Lower leg skin (tissue), 4 donors: ENCODE measurements around the gene FRAS1. TPM values are rescaled to one million over a fixed set of nuclear protein-coding genes. Genes with fewer than 3 reads are reported as not detected.

Experiments used
- DNase-seq, 2 donors: peaks; one replicate each; pipeline ENCODE4 v3.0.0-alpha.2; 2019; ENCODE audit warnings: low spot score in 2 of 2
- H3K4me3 ChIP-seq: fragments of 200-600 bp; sonication (generic); 2 replicates; pipeline ENCODE4 v1.5.1; 2017; ENCODE audit warnings: mild to moderate bottlenecking, low read depth; ENCODE audit not compliant: poor library complexity, severe bottlenecking
- POLR2A ChIP-seq, 2 donors: fragments of 450-650 bp; IDR thresholded peaks; one replicate each; pipeline ENCODE4 v1.6.1; 2016 to 2017; ENCODE audit warnings: antibody characterized with exemption in 2 of 2, mild to moderate bottlenecking in 1 of 2, moderate library complexity in 1 of 2
- WGBS, 2 donors: methylation state at CpG; one replicate each; pipeline ENCODE4 v1.1.5; 2018; 5-methylcytosine and 5-hydroxymethylcytosine counted together
- intact Hi-C: fragments of 100-400 bp; cut with DNase I; formaldehyde crosslinking; loops from one replicate; pipeline ENCODE4 v1.15.0; 2023; ENCODE audit warnings: low total_unique reads
- total RNA-seq, 4 donors: library from RNA; depleted of rRNA; stranded (reverse); fragments of >200 nt; gene quantifications; one replicate each; pipeline ENCODE4 v1.1.0, GENCODE V29; 2016
- TF ChIP-seq, protein P1 (sequence below), 3 donors: fragments of 450-650 bp; IDR thresholded peaks; one replicate each; pipeline ENCODE4 v1.5.1; 2016; ENCODE audit warnings: antibody characterized with exemption in 3 of 3, mild to moderate bottlenecking in 3 of 3, moderate library complexity in 2 of 3

The FRAS1 gene
- total RNA-seq, 4 donors from 2014 or later = 0.83 to 5.3 (median 3.0) TPM

DNA sequence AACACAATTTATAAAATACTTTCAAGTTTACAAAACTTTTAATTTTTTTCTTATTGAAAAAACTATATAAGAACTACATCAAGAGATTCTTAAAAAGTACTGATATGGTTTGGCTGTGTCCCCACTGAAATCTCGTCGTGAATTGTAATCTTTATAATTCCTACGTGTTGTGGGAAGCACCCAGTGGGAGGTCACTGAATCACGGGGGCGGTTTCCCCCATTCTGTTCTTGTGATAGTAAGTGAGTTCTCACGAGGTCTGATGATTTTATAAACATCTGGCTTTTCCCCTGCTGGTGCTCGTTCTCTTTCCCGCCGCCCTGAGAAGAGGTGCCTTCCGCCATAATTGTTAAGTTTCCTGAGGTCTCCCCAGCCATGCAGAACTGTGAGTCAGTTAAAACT is 88.5 kb downstream of the FRAS1 start:
- DNase-seq = no peak
- H3K4me3 ChIP-seq = no peak overlapping the region
- TF ChIP-seq, protein P1, sequence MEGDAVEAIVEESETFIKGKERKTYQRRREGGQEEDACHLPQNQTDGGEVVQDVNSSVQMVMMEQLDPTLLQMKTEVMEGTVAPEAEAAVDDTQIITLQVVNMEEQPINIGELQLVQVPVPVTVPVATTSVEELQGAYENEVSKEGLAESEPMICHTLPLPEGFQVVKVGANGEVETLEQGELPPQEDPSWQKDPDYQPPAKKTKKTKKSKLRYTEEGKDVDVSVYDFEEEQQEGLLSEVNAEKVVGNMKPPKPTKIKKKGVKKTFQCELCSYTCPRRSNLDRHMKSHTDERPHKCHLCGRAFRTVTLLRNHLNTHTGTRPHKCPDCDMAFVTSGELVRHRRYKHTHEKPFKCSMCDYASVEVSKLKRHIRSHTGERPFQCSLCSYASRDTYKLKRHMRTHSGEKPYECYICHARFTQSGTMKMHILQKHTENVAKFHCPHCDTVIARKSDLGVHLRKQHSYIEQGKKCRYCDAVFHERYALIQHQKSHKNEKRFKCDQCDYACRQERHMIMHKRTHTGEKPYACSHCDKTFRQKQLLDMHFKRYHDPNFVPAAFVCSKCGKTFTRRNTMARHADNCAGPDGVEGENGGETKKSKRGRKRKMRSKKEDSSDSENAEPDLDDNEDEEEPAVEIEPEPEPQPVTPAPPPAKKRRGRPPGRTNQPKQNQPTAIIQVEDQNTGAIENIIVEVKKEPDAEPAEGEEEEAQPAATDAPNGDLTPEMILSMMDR (IDR thresholded peaks at IDR 0.05) = no peak
- TF ChIP-seq POLR2A (IDR thresholded peaks at IDR 0.05) = no peak
- 78 to 80% methylated on average over 10 of the region's 10 CpGs for WGBS, 2 donors
- intact Hi-C loops = loop anchor here (5.0 kb wide), 1 partner anchor 872 kb away; no protein-coding TSS in a partner anchor

DNA sequence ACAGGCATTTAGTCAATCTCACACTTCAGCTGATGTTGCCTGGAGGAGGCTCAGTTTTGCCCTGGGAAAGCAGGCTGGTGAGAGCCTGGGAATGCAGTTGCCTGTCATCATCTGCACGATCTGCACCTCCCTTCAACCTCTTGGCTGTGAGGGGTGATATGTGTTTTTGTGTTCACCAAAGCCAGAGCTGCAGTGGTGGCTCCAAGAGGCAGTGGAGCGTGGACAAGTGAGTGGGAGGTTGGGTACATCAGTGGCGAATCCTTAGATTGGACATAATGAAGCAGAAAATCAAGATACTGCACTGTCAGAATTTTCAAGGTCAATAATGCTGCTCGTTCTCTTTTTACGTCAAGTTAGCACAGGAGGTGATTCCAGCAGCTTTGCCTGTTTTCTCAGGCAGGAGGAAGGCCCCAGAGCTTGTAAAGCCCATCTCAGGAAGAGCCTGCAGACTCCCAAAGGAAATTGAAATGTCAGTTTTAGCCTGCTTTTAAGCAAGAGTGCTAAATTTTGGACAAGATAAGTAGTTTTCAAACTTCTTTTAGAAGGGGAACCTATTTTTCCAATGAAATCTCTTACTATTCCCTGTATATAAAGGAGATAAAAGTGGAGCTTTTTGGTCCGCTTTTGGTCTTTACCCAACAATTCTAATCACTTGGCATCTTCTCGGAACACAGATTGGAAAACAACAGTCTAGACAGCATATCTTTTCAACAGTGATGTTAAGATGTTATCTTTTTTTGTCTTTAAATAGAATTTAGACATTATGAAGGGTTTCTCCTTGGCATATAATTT is 92.8 kb downstream of the FRAS1 start:
- H3K4me3 ChIP-seq = no peak overlapping the region
- no peak for DNase-seq
- intact Hi-C loops = loop anchor here (5.0 kb wide), 1 partner anchor 867 kb away; no protein-coding TSS in a partner anchor
- no peak for TF ChIP-seq POLR2A (IDR thresholded peaks at IDR 0.05)
- TF ChIP-seq, protein P1 (IDR thresholded peaks at IDR 0.05) = no peak
- 83 to 87% methylated on average over 7 of the region's 7 CpGs for WGBS, 2 donors

DNA sequence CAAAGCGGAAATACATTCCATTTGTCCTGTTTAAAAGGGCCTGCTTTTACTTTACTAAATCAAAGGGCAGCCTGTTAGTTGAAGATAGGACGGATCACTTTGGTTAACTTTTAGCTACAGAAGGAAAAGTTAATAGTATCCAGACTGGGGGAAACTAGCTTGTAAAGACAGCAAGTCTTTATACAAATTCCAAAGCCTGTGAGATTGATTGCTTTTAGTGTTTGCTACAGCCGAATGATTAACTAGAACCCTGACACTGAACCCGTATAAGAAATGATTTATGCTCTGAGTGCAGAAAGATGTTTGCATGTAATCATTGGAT is 93.4 kb downstream of the FRAS1 start:
- no peak overlapping the region for H3K4me3 ChIP-seq
- WGBS, 2 donors = 75 to 76% methylated on average over 4 of the region's 4 CpGs
- intact Hi-C loops = no loop called here
- TF ChIP-seq, protein P1 (IDR thresholded peaks at IDR 0.05) = no peak
- TF ChIP-seq POLR2A (IDR thresholded peaks at IDR 0.05) = no peak
- DNase-seq = no peak

DNA sequence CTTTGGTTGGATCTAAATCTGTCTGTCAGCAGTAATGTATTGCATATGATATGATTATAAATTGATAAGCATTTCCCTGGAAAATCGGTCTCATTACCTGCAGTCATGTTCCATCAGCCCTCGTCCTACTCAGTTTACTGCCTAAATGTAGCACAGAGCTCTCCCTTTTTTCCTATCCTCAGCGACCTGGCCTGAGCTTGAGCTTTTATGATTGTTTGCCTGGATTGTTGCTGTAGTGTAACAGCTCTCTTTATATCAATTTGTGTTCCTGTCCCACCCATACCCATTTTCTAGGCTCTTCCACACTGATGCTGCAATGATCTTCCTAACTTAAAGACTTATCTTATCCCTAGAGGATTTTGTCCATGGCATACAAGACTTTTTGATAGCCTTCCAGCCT is 95.7 kb downstream of the FRAS1 start:
- no peak for DNase-seq
- 85 to 88% methylated on average over 3 of the region's 3 CpGs for WGBS, 2 donors
- intact Hi-C loops = no loop called here
- no peak overlapping the region for H3K4me3 ChIP-seq
- no peak for TF ChIP-seq POLR2A (IDR thresholded peaks at IDR 0.05)
- TF ChIP-seq, protein P1 (IDR thresholded peaks at IDR 0.05) = no peak

DNA sequence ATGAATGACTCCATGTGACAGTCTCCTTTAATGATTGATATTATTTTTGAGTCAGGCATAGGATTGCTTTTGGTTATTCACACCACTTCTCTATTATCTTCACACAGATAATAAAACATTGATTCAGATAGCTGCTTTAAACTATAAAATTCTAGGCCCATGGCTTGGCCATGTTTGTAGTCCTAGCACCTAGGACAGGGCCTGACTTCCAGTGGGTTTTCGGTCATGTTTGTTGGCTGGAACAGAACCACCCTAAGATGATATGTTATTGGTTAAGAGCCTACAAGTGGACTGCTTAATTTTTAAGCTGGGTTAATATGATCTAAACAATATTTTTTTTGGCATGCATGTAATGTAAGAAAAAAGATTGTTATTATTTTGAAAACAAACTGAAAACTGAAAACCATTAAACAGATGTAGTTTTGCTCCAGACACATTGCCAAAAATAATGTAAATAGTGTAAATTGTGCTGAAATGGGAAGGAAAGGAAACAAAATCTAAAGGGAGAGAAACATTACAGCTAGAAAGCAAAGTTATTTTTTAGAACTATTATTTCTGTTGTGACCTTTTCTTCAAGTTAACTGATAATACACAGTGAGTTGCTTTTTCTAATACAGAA is 98.0 kb downstream of the FRAS1 start:
- DNase-seq = no peak
- intact Hi-C loops = no loop called here
- H3K4me3 ChIP-seq = no peak overlapping the region
- 96 to 97% methylated on average over 1 of the region's 1 CpG for WGBS, 2 donors
- TF ChIP-seq POLR2A (IDR thresholded peaks at IDR 0.05) = no peak
- TF ChIP-seq, protein P1 (IDR thresholded peaks at IDR 0.05) = no peak
